HCT116 (cell line): Measurements from ENCODE around the gene PSMG3. TPM values are rescaled to one million over a fixed set of nuclear protein-coding genes. Genes with fewer than 3 reads are reported as not detected.

Experiments
- ATAC-seq: fragments of 200-7000 bp; cut with Tn5 transposase; 2 replicates; pipeline ENCODE4 v1.9.1; 2020; ENCODE audit warnings: mild to moderate bottlenecking, moderate library complexity
- BruUV-seq: library from RNA; stranded (reverse); fragments of 400-500 nt; replicated peaks from 2 replicates; lab custom pipeline; 2021; lab: Mats Ljungman, UMichigan
- CTCF ChIA-PET: fragments of 300-600 bp; sonication (Branson Sonifier 250); formaldehyde crosslinking; loops from one replicate; lab custom pipeline; 2021; ENCODE audit warnings: antibody characterized with exemption; lab: Charles Lee
- POLR2A ChIA-PET: fragments of 300-600, 350-600 bp; sonication (Branson Sonifier 250); formaldehyde crosslinking; loops from one replicate; lab custom pipeline; 2021; ENCODE audit warnings: antibody characterized with exemption; lab: Charles Lee
- RAD21 ChIA-PET, 2 experiments: fragments of 300-600 bp; sonication (Branson Sonifier 250); formaldehyde crosslinking; loops; one replicate each; lab custom pipeline; 2023; ENCODE audit warnings: low total read pairs in 2 of 2; ENCODE audit not compliant: uncharacterized antibody in 2 of 2, unreplicated experiment in 2 of 2, low non-redundant PET in 1 of 2; lab: Charles Lee
- DNase-seq: peaks from one replicate; pipeline ENCODE4 v3.0.0-alpha.2; 2010; ENCODE audit warnings: low read depth, low spot score
- H2AFZ ChIP-seq: fragments of 200-600 bp; shearing (Covaris generic), sonication (generic); 2 replicates; pipeline ENCODE4 v1.6.1; 2017; ENCODE audit warnings: low read depth, mixed run types, mixed read lengths, antibody characterized with exemption, low read length; ENCODE audit not compliant: poor library complexity, severe bottlenecking
- H3K27ac ChIP-seq: 2 replicates; pipeline ENCODE4 v1.5.1; 2012; ENCODE audit warnings: low read depth, low read length
- H3K27me3 ChIP-seq: fragments of 200-600 bp; sonication (generic); 2 replicates; pipeline ENCODE4 v1.6.1; 2016; ENCODE audit warnings: mixed run types, low read length, mixed read lengths; ENCODE audit not compliant: insufficient read depth
- H3K36me3 ChIP-seq, 2 experiments: fragments of 200-500 bp in 1 of 2; fragments of 200-600 bp in 1 of 2; sonication (Bioruptor generic) in 1 of 2; sonication (generic) in 1 of 2; 2 replicates each; pipeline versions ENCODE4 v1.5.1 to v1.6.1; 2014 to 2016; ENCODE audit warnings: low read length in 2 of 2, inconsistent platforms in 1 of 2, mixed read lengths in 1 of 2, mixed run types in 1 of 2; ENCODE audit not compliant: insufficient read depth in 2 of 2, control insufficient read depth in 1 of 2
- H3K4me1 ChIP-seq, 2 experiments: fragments of 200-600 bp in 1 of 2; sonication (generic) in 1 of 2; 2 replicates each; pipeline versions ENCODE4 v1.5.1 to v1.6.1; 2012 to 2017; ENCODE audit warnings: low read length in 2 of 2, inconsistent platforms in 1 of 2, mild to moderate bottlenecking in 1 of 2, mixed read lengths in 1 of 2, mixed run types in 1 of 2, moderate library complexity in 1 of 2; ENCODE audit not compliant: insufficient read depth in 2 of 2, control insufficient read depth in 1 of 2
- H3K4me2 ChIP-seq: fragments of 200-600 bp; sonication (generic); 2 replicates; pipeline ENCODE4 v1.6.1; 2017; ENCODE audit warnings: mixed run types, low read length, mixed read lengths
- H3K4me3 ChIP-seq, 2 experiments: fragments of 200-600 bp in 1 of 2; sonication (generic) in 1 of 2; replicated peaks in 1 of 2; 2 replicates each; pipeline ENCODE4 v1.5.1; 2011 to 2016; ENCODE audit warnings: low read length in 2 of 2, control low read depth in 1 of 2, low read depth in 1 of 2, mild to moderate bottlenecking in 1 of 2, mixed read lengths in 1 of 2, mixed run types in 1 of 2
- H3K79me2 ChIP-seq: fragments of 200-600 bp; sonication (generic); 2 replicates; pipeline ENCODE4 v1.6.1; 2017; ENCODE audit warnings: mild to moderate bottlenecking, mixed run types, low read length, moderate library complexity, mixed read lengths; ENCODE audit not compliant: insufficient read depth
- H3K9ac ChIP-seq: fragments of 200-600 bp; sonication (generic); 2 replicates; pipeline ENCODE4 v1.6.1; 2016; ENCODE audit warnings: low read length, mixed read lengths
- H3K9me2 ChIP-seq: fragments of 200-600 bp; sonication (generic), shearing (Covaris generic); 2 replicates; pipeline ENCODE4 v1.6.1; 2017; ENCODE audit warnings: mixed run types, mild to moderate bottlenecking, moderate library complexity; ENCODE audit not compliant: insufficient read depth
- H3K9me3 ChIP-seq, 2 experiments: fragments of 200-500 bp in 1 of 2; fragments of 200-600 bp in 1 of 2; sonication (Bioruptor generic) in 1 of 2; sonication (generic) in 1 of 2; 2 replicates each; pipeline ENCODE4 v1.6.1; 2014 to 2017; ENCODE audit warnings: low read length in 2 of 2, mixed read lengths in 2 of 2, inconsistent platforms in 1 of 2, low read depth in 1 of 2, mild to moderate bottlenecking in 1 of 2, mixed run types in 1 of 2, moderate library complexity in 1 of 2; ENCODE audit not compliant: control insufficient read depth in 1 of 2, insufficient read depth in 1 of 2
- H4K20me1 ChIP-seq: fragments of 200-600 bp; sonication (generic), shearing (Covaris generic); 2 replicates; pipeline ENCODE4 v1.6.1; 2017; ENCODE audit warnings: mixed run types, mild to moderate bottlenecking, moderate library complexity; ENCODE audit not compliant: insufficient read depth
- CBX3 ChIP-seq: IDR thresholded peaks from 2 replicates; pipeline ENCODE4 v1.6.1; 2012; ENCODE audit warnings: low read depth
- EGR1 ChIP-seq: IDR thresholded peaks from 2 replicates; pipeline ENCODE4 v1.6.1; 2012; ENCODE audit warnings: low read depth
- JUND ChIP-seq: IDR thresholded peaks from 2 replicates; pipeline ENCODE4 v1.6.1; 2012
- POLR2AphosphoS5 ChIP-seq: IDR thresholded peaks from 2 replicates; pipeline ENCODE4 v1.6.1; 2011; ENCODE audit warnings: mild to moderate bottlenecking, low read depth, low read length, moderate library complexity
- SP1 ChIP-seq: IDR thresholded peaks from 2 replicates; pipeline ENCODE4 v1.6.1; 2012; ENCODE audit warnings: low read depth
- SRF ChIP-seq: IDR thresholded peaks from 2 replicates; pipeline ENCODE4 v1.6.1; 2012; ENCODE audit warnings: low read depth
- TCF7L2 ChIP-seq: IDR thresholded peaks from 2 replicates; pipeline ENCODE4 v1.7.0; 2011; ENCODE audit warnings: borderline replicate concordance, inconsistent platforms; ENCODE audit not compliant: insufficient read depth, insufficient read length; ENCODE audit errors: extremely low read depth
- intact Hi-C: fragments of 100-400 bp; cut with micrococcal nuclease; formaldehyde crosslinking; loops from 2 replicates; pipeline ENCODE4 v1.10.0; 2022
- total RNA-seq: library from RNA; stranded (reverse); gene quantifications from one replicate; pipeline ENCODE4 v1.2.1, GENCODE V29; 2021; ENCODE audit not compliant: unreplicated experiment
- TF ChIP-seq, protein P1 (sequence below), 3 experiments: fragments of 200-600 bp in 1 of 3; sonication (generic) in 1 of 3; IDR thresholded peaks in 2 of 3; conservative IDR thresholded peaks in 1 of 3; 2 replicates each; pipeline ENCODE4 v1.5.1; 2012 to 2017; ENCODE audit warnings: low read depth in 2 of 3, low read length in 2 of 3, antibody characterized with exemption in 1 of 3, borderline replicate concordance in 1 of 3, control low read depth in 1 of 3, mild to moderate bottlenecking in 1 of 3, mixed read lengths in 1 of 3, mixed run types in 1 of 3, moderate library complexity in 1 of 3; ENCODE audit not compliant: insufficient read depth in 1 of 3

The PSMG3 gene
- total RNA-seq, 1 experiment from 2014 or later = 60.9 TPM

DNA sequence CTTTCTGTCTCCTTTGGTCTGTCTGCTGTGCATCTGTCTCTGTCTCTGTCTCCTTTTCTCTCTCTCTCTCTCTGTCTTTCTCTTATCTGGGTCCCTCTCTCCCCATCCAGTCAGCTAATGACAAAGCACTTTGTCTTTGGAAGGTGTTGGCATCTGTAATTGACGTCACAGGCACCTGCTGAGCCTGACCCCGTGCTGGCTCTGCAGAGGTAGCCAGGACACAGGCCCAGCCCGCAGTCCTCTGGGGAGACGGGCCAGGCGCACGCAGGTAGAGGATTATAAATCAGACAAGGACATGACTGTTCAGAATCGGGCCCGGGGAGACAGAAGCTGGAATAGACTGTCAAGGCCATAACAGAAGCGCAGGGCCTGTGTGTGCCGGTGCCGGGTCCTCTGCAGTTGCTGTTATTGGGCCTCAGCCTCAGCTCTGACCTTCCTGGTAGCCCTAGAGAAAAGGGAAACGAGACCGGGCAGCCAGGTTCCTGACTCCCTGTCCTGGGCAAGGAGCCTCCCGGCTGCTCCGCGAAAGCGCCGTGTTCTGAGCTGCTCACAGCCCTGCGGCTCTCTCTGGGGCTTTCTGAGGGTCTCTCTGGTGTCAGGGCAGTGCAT lies 10.7 kb upstream of the PSMG3 start:
- intact Hi-C loops = loop anchor here (5.0 kb wide), 1 partner anchor 627 kb away; no protein-coding TSS in a partner anchor
- no peak overlapping the region for H3K4me2 ChIP-seq

More for the DNA sequence above, 10.7 kb upstream of the PSMG3 start:
- Histone ChIP-seq H3K9ac (no peak overlapping the region), H3K4me1 (peaks cover 0 to 8% of the 10 kb centered on the region in 2 experiments; a peak in 1 of 4 replicates), H4K20me1 (no peaks in the 10 kb centered on the region), H3K4me3 (no peak overlapping the region), H3K27me3 (no peaks in the 10 kb centered on the region), H3K9me2 (no peaks in the 10 kb centered on the region; the same call in 1 of the 2 replicates), H3K27ac (no peak overlapping the region), H3K79me2 (no peaks in the 10 kb centered on the region), H3K9me3 (no peaks in the 10 kb centered on the region), H2AFZ (no peak overlapping the region), H3K36me3 (no peaks in the 10 kb centered on the region)
- TF ChIP-seq EGR1 = no peak
- no peak for TF ChIP-seq POLR2AphosphoS5
- no peak for TF ChIP-seq SP1
- no peak for TF ChIP-seq SRF
- TF ChIP-seq JUND = no peak
- no peak for TF ChIP-seq TCF7L2
- TF ChIP-seq CBX3 = no peak
- TF ChIP-seq, protein P1, sequence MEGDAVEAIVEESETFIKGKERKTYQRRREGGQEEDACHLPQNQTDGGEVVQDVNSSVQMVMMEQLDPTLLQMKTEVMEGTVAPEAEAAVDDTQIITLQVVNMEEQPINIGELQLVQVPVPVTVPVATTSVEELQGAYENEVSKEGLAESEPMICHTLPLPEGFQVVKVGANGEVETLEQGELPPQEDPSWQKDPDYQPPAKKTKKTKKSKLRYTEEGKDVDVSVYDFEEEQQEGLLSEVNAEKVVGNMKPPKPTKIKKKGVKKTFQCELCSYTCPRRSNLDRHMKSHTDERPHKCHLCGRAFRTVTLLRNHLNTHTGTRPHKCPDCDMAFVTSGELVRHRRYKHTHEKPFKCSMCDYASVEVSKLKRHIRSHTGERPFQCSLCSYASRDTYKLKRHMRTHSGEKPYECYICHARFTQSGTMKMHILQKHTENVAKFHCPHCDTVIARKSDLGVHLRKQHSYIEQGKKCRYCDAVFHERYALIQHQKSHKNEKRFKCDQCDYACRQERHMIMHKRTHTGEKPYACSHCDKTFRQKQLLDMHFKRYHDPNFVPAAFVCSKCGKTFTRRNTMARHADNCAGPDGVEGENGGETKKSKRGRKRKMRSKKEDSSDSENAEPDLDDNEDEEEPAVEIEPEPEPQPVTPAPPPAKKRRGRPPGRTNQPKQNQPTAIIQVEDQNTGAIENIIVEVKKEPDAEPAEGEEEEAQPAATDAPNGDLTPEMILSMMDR (IDR thresholded peaks at IDR 0.05 in 2 of 3, conservative IDR thresholded peaks at IDR 0.05 in 1 of 3; ENCODE audit: borderline replicate concordance in 1 of 3, insufficient read depth in 1 of 3, low read depth in 2 of 3, low read length in 2 of 3) = no peak
- ChIA-PET POLR2A (no interaction called here), RAD21 (interaction anchor here in 1 of 2 experiments (0.6 kb wide), 1 partner anchor 84 kb away, joined by 5 read pairs; no protein-coding TSS in a partner anchor), CTCF (no interaction called here)
- no TSS peak for BruUV-seq
- DNase-seq (no peak), ATAC-seq (no peak)
